Transverse colon (tissue), 4 donors: ENCODE data around the gene RPS6KL1. TPM values are rescaled to one million over a fixed set of nuclear protein-coding genes. Genes with fewer than 3 reads are reported as not detected.

Source experiments
- DNase-seq: peaks from one replicate; pipeline ENCODE4 v3.0.0-alpha.2; 2019
- H3K27ac ChIP-seq, 4 donors: fragments of 200-600 bp; sonication (generic); 2 replicates each; pipeline ENCODE4 v1.5.1; 2016 to 2018; ENCODE audit warnings: inconsistent platforms in 4 of 4
- H3K27me3 ChIP-seq: fragments of 200-600 bp; sonication (generic); 2 replicates; pipeline ENCODE4 v1.5.1; 2017; ENCODE audit warnings: inconsistent platforms
- H3K36me3 ChIP-seq, 4 donors: fragments of 200-600 bp; sonication (generic); 2 replicates each; pipeline ENCODE4 v1.5.1; 2017 to 2019; ENCODE audit warnings: inconsistent platforms in 4 of 4
- H3K4me1 ChIP-seq, 4 donors: fragments of 200-600 bp; sonication (generic); 2 replicates each; pipeline ENCODE4 v1.5.1; 2017 to 2020; ENCODE audit warnings: inconsistent platforms in 4 of 4
- H3K4me3 ChIP-seq, 4 donors: fragments of 200-600 bp; sonication (generic); 1 replicate in 1 of 4; 2 replicates in 3 of 4; pipeline versions ENCODE4 v1.5.1 to v1.6.1; 2017 to 2019; ENCODE audit warnings: inconsistent platforms in 4 of 4
- H3K9me3 ChIP-seq, 2 donors: fragments of 200-600 bp; sonication (generic); 2 replicates each; pipeline ENCODE4 v1.5.1; 2017 to 2019; ENCODE audit warnings: inconsistent platforms in 2 of 2
- CTCF ChIP-seq, 5 experiments: fragments of 200-600 bp in 3 of 5; fragments of 450-650 bp in 2 of 5; sonication (generic) in 3 of 5; IDR thresholded peaks; 1 replicate in 2 of 5; 2 replicates in 3 of 5; pipeline ENCODE4 v1.5.1; 2016 to 2017; ENCODE audit warnings: antibody characterized with exemption in 5 of 5, inconsistent platforms in 3 of 5, mild to moderate bottlenecking in 2 of 5, moderate library complexity in 1 of 5
- EP300 ChIP-seq: sonication (generic); formaldehyde crosslinking; IDR thresholded peaks from one replicate; pipeline ENCODE4 v1.6.1; 2017; ENCODE audit warnings: antibody characterized with exemption, low read depth
- POLR2A ChIP-seq: fragments of 450-650 bp; IDR thresholded peaks from one replicate; pipeline ENCODE4 v1.6.1; 2016; ENCODE audit warnings: antibody characterized with exemption, mild to moderate bottlenecking, moderate library complexity
- POLR2AphosphoS5 ChIP-seq, 3 donors: sonication (generic); formaldehyde crosslinking; IDR thresholded peaks; one replicate each; pipeline ENCODE4 v1.6.1; 2016; ENCODE audit warnings: antibody characterized with exemption in 3 of 3
- WGBS, 2 donors: methylation state at CpG; one replicate each; pipeline ENCODE4 v1.1.5; 2018; ENCODE audit warnings: low coverage in 1 of 2; 5-methylcytosine and 5-hydroxymethylcytosine counted together
- in situ Hi-C, 4 donors: fragments of 200-750 bp; cut with MboI; loops; one replicate each; pipeline versions ENCODE4 v1.15.0 to v1.15.1; 2017; ENCODE audit warnings: low sequenced_read_pairs in 3 of 4, low pct_ligation_motif_present in 1 of 4, low pct_unique_long_range_greater_than_20kb in 1 of 4
- intact Hi-C: fragments of 100-400 bp; cut with DNase I; formaldehyde crosslinking; loops from one replicate; pipeline ENCODE4 v1.15.1; 2023; ENCODE audit warnings: low total_unique reads
- total RNA-seq, 4 donors: library from RNA; depleted of rRNA; stranded (reverse); fragments of >200 nt; gene quantifications; one replicate each; pipeline ENCODE4 v1.1.0, GENCODE V29; 2016

The RPS6KL1 gene
- total RNA-seq, 4 donors from 2014 or later = 6.4 to 54.1 (median 9.3) TPM; not detected in 1

DNA sequence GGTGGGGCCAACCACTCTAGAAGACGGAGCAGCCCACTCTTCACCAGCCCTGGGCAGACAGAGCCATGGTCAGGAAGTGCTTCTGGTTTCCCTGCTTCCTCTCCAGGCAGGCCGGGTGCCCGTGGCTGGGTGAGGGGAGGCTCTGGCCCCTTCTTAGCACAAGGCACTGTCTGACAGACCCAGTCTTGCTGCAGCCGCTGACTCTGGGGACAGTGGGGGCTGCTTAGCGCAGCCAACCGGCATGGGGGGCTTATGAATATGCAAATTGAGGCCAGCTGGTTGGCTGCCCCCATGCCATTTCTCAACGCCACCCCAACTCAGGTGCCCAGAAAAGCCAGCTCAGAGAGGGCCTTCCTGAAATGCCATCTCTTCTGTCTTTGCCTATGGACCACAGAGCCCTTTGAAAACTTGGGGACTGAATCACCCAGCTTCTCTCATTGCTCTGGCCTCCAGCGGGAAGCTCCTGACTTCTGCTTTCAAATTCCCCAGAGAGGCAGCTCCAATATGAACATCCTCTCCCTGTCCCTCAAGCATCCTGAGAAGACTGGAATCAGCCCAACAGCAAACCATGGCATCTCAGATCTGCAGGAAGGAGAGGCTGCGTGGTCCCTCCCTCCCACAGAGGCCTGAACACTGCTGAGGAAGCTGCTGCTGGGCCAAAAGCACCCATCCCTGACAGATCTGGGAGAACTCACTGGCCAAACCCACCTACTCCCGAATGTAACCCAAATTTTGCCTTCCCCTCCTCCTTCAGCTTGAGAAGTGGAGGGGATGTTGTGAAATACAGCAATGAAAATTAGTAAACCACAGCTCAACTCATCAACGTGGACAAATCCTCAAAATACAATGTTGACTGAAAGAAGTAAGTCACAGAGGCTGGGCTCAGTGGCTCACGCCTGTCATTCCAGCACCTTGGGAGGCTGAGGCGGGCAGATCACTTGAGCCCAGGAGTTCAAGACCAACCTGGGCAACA, 46.8 kb downstream of the RPS6KL1 start, which contains the start of gene PROX2:
PROX2 (minus strand) TSS at position 205 of the 973 bp plus-strand sequence. CDS start 12,311 bp downstream, outside the sequence.
- 63 to 100% methylated on average over 1 to 13 of the region's 13 CpGs for WGBS, 2 donors
- Histone ChIP-seq H3K27me3 (no peaks in the 10 kb centered on the region), H3K36me3 (no peaks in the 10 kb centered on the region), H3K4me3 (no peak within 1 kb of the TSS), H3K9me3 (no peaks in the 10 kb centered on the region), H3K4me1 (peaks cover 0 to 6% (median 4%) of the 10 kb centered on the region in 4 donors), H3K27ac (no peak within 1 kb of the TSS)
- intact Hi-C loops (no loop called here), in situ Hi-C loops (no loop called here)
- DNase-seq = no peak
- TF ChIP-seq EP300 (no peak), POLR2AphosphoS5 (IDR thresholded peaks at IDR 0.05) (no peak), CTCF (IDR thresholded peaks at IDR 0.05) (no peak), POLR2A (no peak)

- TF ChIP-seq CTCF (IDR thresholded peaks at IDR 0.05) = no peak
- TF ChIP-seq POLR2AphosphoS5 (IDR thresholded peaks at IDR 0.05) = no peak
- no peak for TF ChIP-seq POLR2A
- TF ChIP-seq EP300 = no peak
- no peak overlapping the region for H3K4me3 ChIP-seq
- no peaks in the 10 kb centered on the region for H3K9me3 ChIP-seq
- H3K27me3 ChIP-seq = no peaks in the 10 kb centered on the region
- no peak overlapping the region for H3K27ac ChIP-seq
- 93 to 95% methylated on average over 5 of the region's 5 CpGs for WGBS, 2 donors
- in situ Hi-C loops (no loop called here), intact Hi-C loops (no loop called here)
- H3K36me3 ChIP-seq = no peaks in the 10 kb centered on the region
- H3K4me1 ChIP-seq = no peaks in the 10 kb centered on the region
- no peak for DNase-seq
Observed at GRCh38 chr14:74875204-74875603, 47.9 kb downstream of the RPS6KL1 start.

DNA sequence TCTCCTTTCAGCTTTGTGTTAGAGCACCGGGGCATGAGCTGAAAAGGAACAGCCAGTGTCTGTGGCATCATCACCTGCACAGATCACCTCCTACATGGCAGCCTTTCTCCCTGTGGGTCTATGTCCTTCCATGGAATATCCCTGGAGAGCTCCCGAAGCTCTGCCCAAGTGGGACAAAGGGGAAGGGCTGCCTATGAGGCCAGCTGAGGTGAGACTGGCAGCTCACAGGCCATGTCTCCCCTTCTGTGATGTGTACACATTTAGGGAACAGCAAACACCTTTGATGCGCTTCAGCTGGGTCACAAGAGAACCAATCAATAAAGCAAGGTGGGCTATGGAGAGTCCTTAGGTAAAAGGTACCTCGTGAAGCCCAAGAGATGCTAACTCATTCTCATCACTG, 51.2 kb downstream of the RPS6KL1 start:
- WGBS, 2 donors = 81 to 84% methylated on average over 3 to 4 of the region's 4 CpGs
- TF ChIP-seq EP300 (no peak), POLR2AphosphoS5 (IDR thresholded peaks at IDR 0.05) (no peak), POLR2A (no peak), CTCF (IDR thresholded peaks at IDR 0.05) (no peak)
- in situ Hi-C loops = no loop called here

GRCh38 chr14:74868739-74869138, 54.3 kb downstream of the RPS6KL1 start:
- in situ Hi-C loops = loop anchor here in 1 of 4 donors (10.0 kb wide), 1 partner anchor 46 kb away; no protein-coding TSS in a partner anchor

More for the DNA sequence above, 51.2 kb downstream of the RPS6KL1 start:
- Histone ChIP-seq H3K9me3 (no peaks in the 10 kb centered on the region), H3K27me3 (no peaks in the 10 kb centered on the region), H3K4me1 (no peaks in the 10 kb centered on the region), H3K36me3 (no peaks in the 10 kb centered on the region), H3K4me3 (no peak overlapping the region), H3K27ac (no peak overlapping the region)
- DNase-seq = no peak
- intact Hi-C loops = no loop called here

More at GRCh38 chr14:74868739-74869138, 54.3 kb downstream of the RPS6KL1 start:
- H3K4me3 ChIP-seq = no peak overlapping the region
- 88 to 89% methylated on average over 7 to 8 of the region's 8 CpGs for WGBS, 2 donors
- DNase-seq = no peak
- no peak overlapping the region for H3K27ac ChIP-seq
- TF ChIP-seq EP300 = no peak
- no peak for TF ChIP-seq POLR2AphosphoS5 (IDR thresholded peaks at IDR 0.05)
- TF ChIP-seq POLR2A = no peak
- TF ChIP-seq CTCF (IDR thresholded peaks at IDR 0.05) = no peak
- H3K4me1 ChIP-seq = no peaks in the 10 kb centered on the region
- no peaks in the 10 kb centered on the region for H3K36me3 ChIP-seq
- no peaks in the 10 kb centered on the region for H3K27me3 ChIP-seq
- intact Hi-C loops = no loop called here
- no peaks in the 10 kb centered on the region for H3K9me3 ChIP-seq
